DMS53 treated with DMSO at 0.1 percent for 48 hours (cell line): ENCODE results near the gene TCF21.
A peak's percentile ranks its signal among the peaks of the same experiment; 100 is the strongest.

Experiments used
- DNase-seq: peaks from one replicate; lab custom pipeline; 2025; ENCODE audit not compliant: unreplicated experiment; lab: John Stamatoyannopoulos, UW

Gene TCF21

GRCh38 chr6:133889557-133890403 lies 867 bp downstream of the TCF21 start:
- DNase-seq = no peak

GRCh38 chr6:133890711-133891148 lies 1.8 kb downstream of the TCF21 start:
- DNase-seq = no peak

- DNase-seq = peak; percentile 23
Measured at GRCh38 chr6:133891149-133891926, 2.4 kb downstream of the TCF21 start.

GRCh38 chr6:133891927-133892812 lies 3.3 kb downstream of the TCF21 start:
- DNase-seq = no peak

GRCh38 chr6:133892813-133893691 lies 4.1 kb downstream of the TCF21 start:
- no peak for DNase-seq

GRCh38 chr6:133893946-133894345 lies 5.0 kb downstream of the TCF21 start:
- no peak for DNase-seq

GRCh38 chr6:133894369-133894768 lies 5.5 kb downstream of the TCF21 start:
- no peak for DNase-seq

- no peak for DNase-seq
Measured at GRCh38 chr6:133894795-133895358, 6.0 kb downstream of the TCF21 start.

GRCh38 chr6:133895573-133896343 lies 6.8 kb downstream of the TCF21 start:
- no peak for DNase-seq

- no peak for DNase-seq
Measured at GRCh38 chr6:133896344-133896721, 7.4 kb downstream of the TCF21 start.

- DNase-seq = no peak
Measured at GRCh38 chr6:133898263-133898662, 9.3 kb downstream of the TCF21 start.

GRCh38 chr6:133899556-133899955 lies 10.6 kb downstream of the TCF21 start:
- DNase-seq = no peak

- DNase-seq = no peak
Measured at GRCh38 chr6:133903855-133904254, 14.9 kb downstream of the TCF21 start.

GRCh38 chr6:133906050-133906449 lies 17.1 kb downstream of the TCF21 start:
- no peak for DNase-seq

GRCh38 chr6:133916650-133917151 lies 27.8 kb downstream of the TCF21 start:
- DNase-seq = peak; percentile 75

- DNase-seq = no peak
Measured at GRCh38 chr6:133917781-133918180, 28.9 kb downstream of the TCF21 start.

- DNase-seq = no peak
Measured at GRCh38 chr6:133918208-133918930, 29.5 kb downstream of the TCF21 start.

- no peak for DNase-seq
Measured at GRCh38 chr6:133919362-133919761, 30.4 kb downstream of the TCF21 start.
